HEK293 (cell line): ENCODE data around the gene MYBBP1A.

Source experiments
- CTCF ChIA-PET: fragments of 350-600 bp; formaldehyde crosslinking; extraction: SDS; loops from one replicate; lab custom pipeline; 2021; ENCODE audit warnings: antibody characterized with exemption; lab: Yijun Ruan, JAX
- POLR2A ChIA-PET: fragments of 300-600 bp; formaldehyde crosslinking; extraction: SDS; loops from one replicate; lab custom pipeline; 2020; ENCODE audit warnings: antibody characterized with exemption, inconsistent platforms; lab: Yijun Ruan, JAX
- H3K27ac ChIP-seq: fragments of 200-500 bp; sonication (Bioruptor generic); 2 replicates; pipeline ENCODE4 v1.5.1; 2014; ENCODE audit warnings: low read depth, low read length, control low read depth, inconsistent platforms; ENCODE audit errors: extremely low read depth
- H3K36me3 ChIP-seq, 2 experiments: fragments of 200-500 bp in 1 of 2; sonication (Bioruptor generic) in 1 of 2; 1 replicate in 1 of 2; 2 replicates in 1 of 2; pipeline ENCODE4 v1.5.1; 2014 to 2017; ENCODE audit warnings: inconsistent platforms in 2 of 2, low read length in 2 of 2; ENCODE audit not compliant: control insufficient read depth in 2 of 2, insufficient read depth in 1 of 2
- H3K4me1 ChIP-seq: fragments of 200-500 bp; sonication (Bioruptor generic); 2 replicates; pipeline ENCODE4 v1.5.1; 2014; ENCODE audit warnings: mild to moderate bottlenecking, low read length, inconsistent platforms; ENCODE audit not compliant: control insufficient read depth, insufficient read depth
- H3K4me3 ChIP-seq: 2 replicates; pipeline ENCODE4 v1.5.1; 2011; ENCODE audit warnings: low read depth, mild to moderate bottlenecking, control low read depth, low read length, moderate library complexity
- H3K9me3 ChIP-seq: fragments of 200-500 bp; sonication (Bioruptor generic); 2 replicates; pipeline ENCODE4 v1.5.1; 2014; ENCODE audit warnings: low read depth, low read length, inconsistent platforms; ENCODE audit not compliant: control insufficient read depth, insufficient read depth
- RBAK ChIP-seq: fragments of 450-650 bp; formaldehyde crosslinking; IDR thresholded peaks from 2 replicates; pipeline ENCODE4 v1.5.1; 2016; ENCODE audit warnings: missing biosample characterization, missing genetic modification characterization
- ZNF121 ChIP-seq: fragments of 450-650 bp; formaldehyde crosslinking; IDR thresholded peaks from 2 replicates; pipeline ENCODE4 v1.5.1; 2016; ENCODE audit warnings: missing biosample characterization, missing genetic modification characterization
- ZNF133 ChIP-seq: fragments of 450-650 bp; formaldehyde crosslinking; IDR thresholded peaks from 2 replicates; pipeline ENCODE4 v1.5.1; 2016; ENCODE audit warnings: missing biosample characterization, missing genetic modification characterization
- ZNF155 ChIP-seq: fragments of 450-650 bp; formaldehyde crosslinking; IDR thresholded peaks from 2 replicates; pipeline ENCODE4 v1.5.1; 2016; ENCODE audit warnings: missing biosample characterization, missing genetic modification characterization
- ZNF341 ChIP-seq: fragments of 450-650 bp; formaldehyde crosslinking; IDR thresholded peaks from 2 replicates; pipeline ENCODE4; 2016; ENCODE audit warnings: low read depth, missing biosample characterization, missing genetic modification characterization
- ZNF596 ChIP-seq: fragments of 450-650 bp; IDR thresholded peaks from 2 replicates; pipeline ENCODE4 v1.5.0; 2018; ENCODE audit warnings: missing biosample characterization, mild to moderate bottlenecking, missing genetic modification characterization, moderate library complexity
- ZNF624 ChIP-seq: fragments of 450-650 bp; formaldehyde crosslinking; IDR thresholded peaks from 2 replicates; pipeline ENCODE4 v1.5.1; 2017; ENCODE audit warnings: missing biosample characterization, missing genetic modification characterization
- ZNF747 ChIP-seq: fragments of 450-650 bp; formaldehyde crosslinking; IDR thresholded peaks from 2 replicates; pipeline ENCODE4 v1.5.1; 2016; ENCODE audit warnings: missing biosample characterization, missing genetic modification characterization
- TF ChIP-seq, protein P1 (sequence below): fragments of 450-650 bp; formaldehyde crosslinking; IDR thresholded peaks from 2 replicates; pipeline ENCODE4 v1.5.1; 2016; ENCODE audit warnings: missing biosample characterization, missing genetic modification characterization
- TF ChIP-seq, protein P2 (sequence below): fragments of 450-650 bp; formaldehyde crosslinking; optimal IDR thresholded peaks from 2 replicates; pipeline ENCODE3; 2016; ENCODE audit warnings: missing biosample characterization, mild to moderate bottlenecking, missing genetic modification characterization
- TF ChIP-seq, protein P3 (sequence below): fragments of 450-650 bp; formaldehyde crosslinking; IDR thresholded peaks from 2 replicates; pipeline ENCODE4 v1.5.1; 2016; ENCODE audit warnings: missing biosample characterization, missing genetic modification characterization
- TF ChIP-seq, protein P4 (sequence below): fragments of 450-650 bp; formaldehyde crosslinking; IDR thresholded peaks from 2 replicates; pipeline ENCODE4 v1.5.1; 2016; ENCODE audit warnings: missing biosample characterization, missing genetic modification characterization
- TF ChIP-seq, protein P5 (sequence below): fragments of 450-650 bp; IDR thresholded peaks from 2 replicates; pipeline ENCODE4 v1.5.1; 2018; ENCODE audit warnings: missing biosample characterization, mild to moderate bottlenecking, missing genetic modification characterization

Gene MYBBP1A

DNA sequence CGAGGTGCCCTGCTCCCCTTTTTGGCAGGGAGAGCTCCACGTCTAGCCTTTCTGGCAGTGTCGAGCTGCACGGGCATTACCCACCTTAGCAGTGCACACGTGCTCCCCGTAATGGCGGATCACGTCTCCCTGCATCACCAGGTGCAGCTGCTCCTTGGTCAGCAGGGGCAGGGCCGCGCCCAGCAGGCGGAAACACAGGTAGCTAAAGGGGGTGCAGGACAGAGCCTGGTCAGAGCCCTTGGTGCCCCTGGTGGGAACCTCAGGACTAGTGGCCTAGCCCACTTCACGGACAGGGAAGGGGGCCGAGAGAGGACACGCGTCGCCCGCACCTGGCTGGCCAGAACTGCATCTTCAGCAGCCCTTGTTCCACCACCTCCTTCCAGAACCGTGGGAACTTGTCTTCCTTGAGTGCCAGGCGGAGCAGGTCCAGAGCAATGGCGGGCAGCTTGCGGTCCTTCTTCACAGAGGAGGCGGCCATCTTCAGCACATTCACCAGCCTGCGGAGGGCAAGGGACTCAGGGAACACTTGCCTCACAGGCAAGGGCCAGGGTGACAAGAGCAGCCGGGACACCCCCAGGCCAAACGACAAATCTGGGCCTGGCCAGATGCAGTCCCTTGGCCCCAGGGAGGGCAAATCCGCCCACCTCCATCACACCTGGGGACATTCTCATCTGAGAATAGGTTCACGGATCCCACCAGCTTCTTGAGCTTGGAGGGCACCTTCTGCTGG is 3.2 kb downstream of the MYBBP1A start:
- no peak overlapping the region for H3K27ac ChIP-seq
- CTCF ChIA-PET = interaction anchor here (1.2 to 3.0 kb wide), 3 partner anchors 15 to 150 kb away, joined by 3 to 13 read pairs (median 6); no protein-coding TSS in a partner anchor
- H3K36me3 ChIP-seq = peaks cover 35 to 75% of the 10 kb centered on the region in 2 experiments
- POLR2A ChIA-PET = interaction anchor here (1.3 kb wide), 1 partner anchor 13 kb away, joined by 4 read pairs; no protein-coding TSS in a partner anchor
- H3K9me3 ChIP-seq = no peaks in the 10 kb centered on the region
- no peak for TF ChIP-seq ZNF121 (tag by site-specific recombination)
- TF ChIP-seq RBAK (tag by site-specific recombination) = no peak
- TF ChIP-seq, protein P1, sequence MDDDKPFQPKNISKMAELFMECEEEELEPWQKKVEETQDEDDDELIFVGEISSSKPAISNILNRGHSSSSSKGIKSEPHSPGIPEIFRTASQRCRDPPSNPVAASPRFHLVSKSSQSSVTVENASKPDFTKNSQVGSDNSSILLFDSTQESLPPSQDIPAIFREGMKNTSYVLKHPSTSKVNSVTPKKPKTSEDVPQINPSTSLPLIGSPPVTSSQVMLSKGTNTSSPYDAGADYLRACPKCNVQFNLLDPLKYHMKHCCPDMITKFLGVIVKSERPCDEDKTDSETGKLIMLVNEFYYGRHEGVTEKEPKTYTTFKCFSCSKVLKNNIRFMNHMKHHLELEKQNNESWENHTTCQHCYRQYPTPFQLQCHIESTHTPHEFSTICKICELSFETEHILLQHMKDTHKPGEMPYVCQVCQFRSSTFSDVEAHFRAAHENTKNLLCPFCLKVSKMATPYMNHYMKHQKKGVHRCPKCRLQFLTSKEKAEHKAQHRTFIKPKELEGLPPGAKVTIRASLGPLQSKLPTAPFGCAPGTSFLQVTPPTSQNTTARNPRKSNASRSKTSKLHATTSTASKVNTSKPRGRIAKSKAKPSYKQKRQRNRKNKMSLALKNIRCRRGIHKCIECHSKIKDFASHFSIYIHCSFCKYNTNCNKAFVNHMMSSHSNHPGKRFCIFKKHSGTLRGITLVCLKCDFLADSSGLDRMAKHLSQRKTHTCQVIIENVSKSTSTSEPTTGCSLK = no peak
- TF ChIP-seq, protein P2, sequence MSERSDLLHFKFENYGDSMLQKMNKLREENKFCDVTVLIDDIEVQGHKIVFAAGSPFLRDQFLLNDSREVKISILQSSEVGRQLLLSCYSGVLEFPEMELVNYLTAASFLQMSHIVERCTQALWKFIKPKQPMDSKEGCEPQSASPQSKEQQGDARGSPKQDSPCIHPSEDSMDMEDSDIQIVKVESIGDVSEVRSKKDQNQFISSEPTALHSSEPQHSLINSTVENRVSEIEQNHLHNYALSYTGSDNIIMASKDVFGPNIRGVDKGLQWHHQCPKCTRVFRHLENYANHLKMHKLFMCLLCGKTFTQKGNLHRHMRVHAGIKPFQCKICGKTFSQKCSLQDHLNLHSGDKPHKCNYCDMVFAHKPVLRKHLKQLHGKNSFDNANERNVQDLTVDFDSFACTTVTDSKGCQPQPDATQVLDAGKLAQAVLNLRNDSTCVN (tag by site-specific recombination) = no peak
- no peak for TF ChIP-seq ZNF133 (tag by site-specific recombination)
- TF ChIP-seq ZNF155 (tag by site-specific recombination) = no peak
- TF ChIP-seq, protein P3, sequence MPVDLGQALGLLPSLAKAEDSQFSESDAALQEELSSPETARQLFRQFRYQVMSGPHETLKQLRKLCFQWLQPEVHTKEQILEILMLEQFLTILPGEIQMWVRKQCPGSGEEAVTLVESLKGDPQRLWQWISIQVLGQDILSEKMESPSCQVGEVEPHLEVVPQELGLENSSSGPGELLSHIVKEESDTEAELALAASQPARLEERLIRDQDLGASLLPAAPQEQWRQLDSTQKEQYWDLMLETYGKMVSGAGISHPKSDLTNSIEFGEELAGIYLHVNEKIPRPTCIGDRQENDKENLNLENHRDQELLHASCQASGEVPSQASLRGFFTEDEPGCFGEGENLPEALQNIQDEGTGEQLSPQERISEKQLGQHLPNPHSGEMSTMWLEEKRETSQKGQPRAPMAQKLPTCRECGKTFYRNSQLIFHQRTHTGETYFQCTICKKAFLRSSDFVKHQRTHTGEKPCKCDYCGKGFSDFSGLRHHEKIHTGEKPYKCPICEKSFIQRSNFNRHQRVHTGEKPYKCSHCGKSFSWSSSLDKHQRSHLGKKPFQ (tag by site-specific recombination) = no peak
- TF ChIP-seq ZNF624 (tag by site-specific recombination) = no peak
- TF ChIP-seq, all 188 proteins: peak for 0
- Histone ChIP-seq H3K4me3 (no peak overlapping the region), H3K4me1 (peaks cover 6% of the 10 kb centered on the region; the same call in 1 of the 2 replicates)

DNA sequence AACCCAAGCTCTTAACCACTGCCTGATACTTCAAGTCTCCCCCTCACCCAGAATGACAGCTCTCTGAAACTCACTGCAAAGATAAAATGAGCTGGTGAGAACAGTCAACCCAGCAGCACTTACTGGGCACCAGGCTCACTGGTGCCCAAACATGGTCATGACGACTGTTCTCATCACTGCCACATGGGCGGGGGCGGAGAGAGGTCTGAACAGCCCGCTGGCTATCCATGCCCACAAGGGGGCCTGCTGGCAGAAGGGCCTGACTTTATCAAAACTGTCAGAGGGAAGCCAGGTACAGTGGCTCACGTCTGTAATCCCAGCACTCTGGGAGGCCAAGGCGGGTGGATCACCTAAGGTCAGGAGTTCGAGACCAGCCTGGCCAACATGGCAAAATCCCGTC is 4.0 kb downstream of the MYBBP1A start:
- H3K4me3 ChIP-seq = no peak overlapping the region
- ChIA-PET CTCF (interaction anchor here (0.6 to 3.0 kb wide), 5 partner anchors 13 to 210 kb away, joined by 3 to 13 read pairs (median 6); no protein-coding TSS in a partner anchor), POLR2A (interaction anchor here (1.3 kb wide), 1 partner anchor 13 kb away, joined by 4 read pairs; no protein-coding TSS in a partner anchor)
- H3K9me3 ChIP-seq = no peaks in the 10 kb centered on the region
- TF ChIP-seq, protein P4, sequence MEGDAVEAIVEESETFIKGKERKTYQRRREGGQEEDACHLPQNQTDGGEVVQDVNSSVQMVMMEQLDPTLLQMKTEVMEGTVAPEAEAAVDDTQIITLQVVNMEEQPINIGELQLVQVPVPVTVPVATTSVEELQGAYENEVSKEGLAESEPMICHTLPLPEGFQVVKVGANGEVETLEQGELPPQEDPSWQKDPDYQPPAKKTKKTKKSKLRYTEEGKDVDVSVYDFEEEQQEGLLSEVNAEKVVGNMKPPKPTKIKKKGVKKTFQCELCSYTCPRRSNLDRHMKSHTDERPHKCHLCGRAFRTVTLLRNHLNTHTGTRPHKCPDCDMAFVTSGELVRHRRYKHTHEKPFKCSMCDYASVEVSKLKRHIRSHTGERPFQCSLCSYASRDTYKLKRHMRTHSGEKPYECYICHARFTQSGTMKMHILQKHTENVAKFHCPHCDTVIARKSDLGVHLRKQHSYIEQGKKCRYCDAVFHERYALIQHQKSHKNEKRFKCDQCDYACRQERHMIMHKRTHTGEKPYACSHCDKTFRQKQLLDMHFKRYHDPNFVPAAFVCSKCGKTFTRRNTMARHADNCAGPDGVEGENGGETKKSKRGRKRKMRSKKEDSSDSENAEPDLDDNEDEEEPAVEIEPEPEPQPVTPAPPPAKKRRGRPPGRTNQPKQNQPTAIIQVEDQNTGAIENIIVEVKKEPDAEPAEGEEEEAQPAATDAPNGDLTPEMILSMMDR (tag by site-specific recombination) = peak; percentile 35; the same call in 1 of the 2 replicates
- TF ChIP-seq, protein P5, sequence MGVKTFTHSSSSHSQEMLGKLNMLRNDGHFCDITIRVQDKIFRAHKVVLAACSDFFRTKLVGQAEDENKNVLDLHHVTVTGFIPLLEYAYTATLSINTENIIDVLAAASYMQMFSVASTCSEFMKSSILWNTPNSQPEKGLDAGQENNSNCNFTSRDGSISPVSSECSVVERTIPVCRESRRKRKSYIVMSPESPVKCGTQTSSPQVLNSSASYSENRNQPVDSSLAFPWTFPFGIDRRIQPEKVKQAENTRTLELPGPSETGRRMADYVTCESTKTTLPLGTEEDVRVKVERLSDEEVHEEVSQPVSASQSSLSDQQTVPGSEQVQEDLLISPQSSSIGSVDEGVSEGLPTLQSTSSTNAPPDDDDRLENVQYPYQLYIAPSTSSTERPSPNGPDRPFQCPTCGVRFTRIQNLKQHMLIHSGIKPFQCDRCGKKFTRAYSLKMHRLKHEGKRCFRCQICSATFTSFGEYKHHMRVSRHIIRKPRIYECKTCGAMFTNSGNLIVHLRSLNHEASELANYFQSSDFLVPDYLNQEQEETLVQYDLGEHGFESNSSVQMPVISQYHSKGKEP (tag by site-specific recombination) = no peak
- TF ChIP-seq ZNF747 (tag by site-specific recombination) (no peak), ZNF596 (tag by site-specific recombination) (no peak), ZNF341 (tag by site-specific recombination) (0 out of 2 replicates have a peak, but pooled peaks have one; percentile 19)
- peaks cover 6% of the 10 kb centered on the region; the same call in 1 of the 2 replicates for H3K4me1 ChIP-seq
- peaks cover 39 to 83% of the 10 kb centered on the region in 2 experiments for H3K36me3 ChIP-seq
- H3K27ac ChIP-seq = no peak overlapping the region
